Psoas muscle (tissue), 8 donors: ENCODE results near the gene KLHL25. TPM values are rescaled to one million over a fixed set of nuclear protein-coding genes. Genes with fewer than 3 reads are reported as not detected.

Experiments used
- ATAC-seq, 4 donors: fragments of 200-7000 bp; cut with Tn5 transposase; one replicate each; pipeline ENCODE4 v1.9.1; 2020; ENCODE audit warnings: moderate library complexity in 3 of 4, mild to moderate bottlenecking in 2 of 4
- DNase-seq, 2 donors: peaks; one replicate each; pipeline ENCODE4 v3.0.0-alpha.2; 2020
- H3K27ac ChIP-seq: fragments of 200-600 bp; one replicate; pipeline ENCODE4 v1.8.0; 2022
- H3K27me3 ChIP-seq, 3 donors: fragments of 200-600 bp in 1 of 3; one replicate each; pipeline versions ENCODE4 v1.6.1 to v1.8.0; 2013 to 2022; ENCODE audit warnings: low read length in 2 of 3, mild to moderate bottlenecking in 2 of 3, moderate library complexity in 1 of 3; ENCODE audit not compliant: insufficient read depth in 3 of 3
- H3K36me3 ChIP-seq, 2 donors: fragments of 200-600 bp in 1 of 2; one replicate each; pipeline versions ENCODE4 v1.6.1 to v1.8.0; 2013 to 2022; ENCODE audit warnings: low read depth in 1 of 2, mild to moderate bottlenecking in 1 of 2, moderate library complexity in 1 of 2; ENCODE audit not compliant: insufficient read depth in 1 of 2
- H3K4me1 ChIP-seq: fragments of 200-600 bp; one replicate; pipeline ENCODE4 v1.8.0; 2022
- H3K4me3 ChIP-seq: fragments of 200-600 bp; one replicate; pipeline ENCODE4 v1.8.0; 2022; ENCODE audit warnings: mild to moderate bottlenecking
- H3K9me3 ChIP-seq: fragments of 200-600 bp; one replicate; pipeline ENCODE4 v1.8.0; 2022
- CTCF ChIP-seq: fragments of 200-600 bp; IDR thresholded peaks from one replicate; pipeline ENCODE4 v1.8.0; 2022; ENCODE audit warnings: antibody characterized with exemption
- WGBS, 3 donors: extraction: QIAGEN DNeasy Blood & Tissue Kit; methylation state at CpG; one replicate each; pipeline versions ENCODE4 v1.1.6 to v1.1.7; 2013; 5-methylcytosine and 5-hydroxymethylcytosine counted together
- intact Hi-C, 2 donors: fragments of 100-400 bp; cut with DNase I; formaldehyde crosslinking; loops; one replicate each; pipeline versions ENCODE4 v1.11.0 to v1.14.2; 2022
- polyA plus RNA-seq, 3 donors: library from polyadenylated mRNA; stranded (reverse); fragments of 200-250 nt; gene quantifications; one replicate each; pipeline ENCODE4 v1.2.3, GENCODE V29; 2013
- total RNA-seq, 4 donors: library from RNA; stranded (reverse); fragmentation: NEBNext Ultra II Directional in 2 of 4; extraction: Animal tissue kit (Norgen Biotek cat#: 25700) in 2 of 4; gene quantifications; one replicate each; pipeline versions ENCODE4 v1.2.1 to v1.2.4, GENCODE V29; 2021 to 2023
- donor health status: healthy with polysubstance abuse.
- donor health status: DM: no; HTN: no; CAD: no; lungs with moderate emphysema.
- donor health status: Bipolar disorder and iron deficiency.
- donor health status: healthy.
- donor health status: DM: yes; HTN: yes; CAD: no.
- donor health status: DM: no; HTN: no; CAD: no.
- donor health status: DM: no; HTN: no; CAD: no.
- donor health status: DM: yes; HTN: yes; CAD: no.

Gene KLHL25
- total and polyA plus RNA-seq, 7 donors = 3.8 to 15.7 (median 8.1) TPM

GRCh38 chr15:85772668-85773067 is 22.1 kb downstream of the KLHL25 start:
- H3K27me3 ChIP-seq = no peaks in the 10 kb centered on the region
- H3K9me3 ChIP-seq = no peaks in the 10 kb centered on the region
- peaks cover 0 to 13% of the 10 kb centered on the region in 2 donors for H3K36me3 ChIP-seq
- H3K27ac ChIP-seq = peak overlapping the region; percentile 70
- DNase-seq (peak; percentile 57 to 84), ATAC-seq (peak; percentile 75 to 88 (median 82))
- H3K4me1 ChIP-seq = peaks cover 42% of the 10 kb centered on the region
- WGBS, 3 donors = 29 to 38% (median 31%) methylated on average over 8 to 9 of the region's 9 CpGs
- TF ChIP-seq CTCF = no peak
- intact Hi-C loops = no loop called here
- H3K4me3 ChIP-seq = no peak overlapping the region

GRCh38 chr15:85771781-85772445 is 22.8 kb downstream of the KLHL25 start:
- ATAC-seq (peak; percentile 36 to 59 (median 52)), DNase-seq (peak; percentile 86 to 91)
- TF ChIP-seq CTCF = no peak
- H3K27ac ChIP-seq = peak overlapping the region; percentile 70
- peaks cover 34% of the 10 kb centered on the region for H3K4me1 ChIP-seq
- intact Hi-C loops = no loop called here
- H3K4me3 ChIP-seq = no peak overlapping the region
- no peaks in the 10 kb centered on the region for H3K27me3 ChIP-seq
- peaks cover 0 to 13% of the 10 kb centered on the region in 2 donors for H3K36me3 ChIP-seq
- WGBS, 3 donors = 23 to 31% (median 27%) methylated on average over 13 of the region's 13 CpGs
- no peaks in the 10 kb centered on the region for H3K9me3 ChIP-seq

- Histone ChIP-seq H3K4me1 (peaks cover 36% of the 10 kb centered on the region), H3K9me3 (no peaks in the 10 kb centered on the region), H3K36me3 (peaks cover 0 to 13% of the 10 kb centered on the region in 2 donors), H3K27ac (peak overlapping the region; percentile 70), H3K27me3 (no peaks in the 10 kb centered on the region), H3K4me3 (no peak overlapping the region)
- ATAC-seq (no peak), DNase-seq (no peak)
- intact Hi-C loops = no loop called here
- 61 to 74% (median 69%) methylated on average over 5 of the region's 5 CpGs for WGBS, 3 donors
- no peak for TF ChIP-seq CTCF
Observed at GRCh38 chr15:85771271-85771670, 23.5 kb downstream of the KLHL25 start.

- H3K4me3 ChIP-seq = no peak overlapping the region
- peaks cover 0 to 13% of the 10 kb centered on the region in 2 donors for H3K36me3 ChIP-seq
- intact Hi-C loops = no loop called here
- ATAC-seq (no peak), DNase-seq (no peak)
- 88 to 93% (median 90%) methylated on average over 21 of the region's 21 CpGs for WGBS, 3 donors
- peaks cover 43% of the 10 kb centered on the region for H3K4me1 ChIP-seq
- no peaks in the 10 kb centered on the region for H3K9me3 ChIP-seq
- H3K27me3 ChIP-seq = no peaks in the 10 kb centered on the region
- TF ChIP-seq CTCF = no peak
- H3K27ac ChIP-seq = peak overlapping the region; percentile 70
Observed at GRCh38 chr15:85770096-85771041, 24.4 kb downstream of the KLHL25 start.
